ENCODE measurements around the gene KRT83.

KRT83 gene

DNA sequence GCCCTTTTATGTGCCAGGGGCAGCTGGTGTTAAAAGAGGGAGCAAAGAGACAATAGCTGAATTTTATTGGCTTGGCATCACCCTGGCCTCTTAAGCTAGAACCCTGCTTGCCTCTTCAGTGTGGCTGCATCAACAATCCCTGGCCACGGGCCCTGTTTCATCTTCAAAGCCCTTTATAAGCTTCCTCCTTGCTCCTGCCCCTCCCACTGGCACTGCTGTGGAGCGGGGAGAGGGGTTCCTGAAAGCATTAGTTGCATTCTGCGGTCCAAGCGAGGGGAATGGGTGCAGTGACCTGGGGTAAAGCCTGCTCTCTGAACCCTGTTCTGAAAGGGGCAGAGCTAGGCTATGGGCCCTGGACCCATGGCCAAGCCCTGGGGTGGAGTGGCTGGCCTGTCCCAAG, 220 bp upstream of the KRT83 start:
- Histone ChIP-seq H2AFZ (ENCODE audit: low read length) (no peak overlapping the region), H3K27ac (ENCODE audit: low read length) (no peak overlapping the region), H3K4me3 (ENCODE audit: low read length) (no peak overlapping the region), H4K20me1 (ENCODE audit: insufficient read depth, low read length) (no peaks in the 10 kb centered on the region), H3K9me3 (replicated peaks; ENCODE audit: insufficient read depth, low read length) (no peaks in the 10 kb centered on the region), H3K4me2 (ENCODE audit: low read depth, low read length) (no peak overlapping the region), H3K36me3 (replicated peaks; ENCODE audit: insufficient read depth, low read length) (no peaks in the 10 kb centered on the region), H3F3A (ENCODE audit: insufficient read depth, low read length) (no peaks in the 10 kb centered on the region), H3K4me1 (ENCODE audit: low read length) (no peaks in the 10 kb centered on the region), H3K9ac (ENCODE audit: low read length) (no peak overlapping the region), H3K79me2 (ENCODE audit: low read length) (no peaks in the 10 kb centered on the region), H3K27me3 (replicated peaks; ENCODE audit: insufficient read depth, low read length) (peaks cover 80% of the 10 kb centered on the region), H3K9me2 (replicated peaks; ENCODE audit: insufficient read depth, low read length) (no peaks in the 10 kb centered on the region)
- TF ChIP-seq CTCF (IDR thresholded peaks at IDR 0.05; ENCODE audit: low read length) (no peak), EZH2phosphoT487 (IDR thresholded peaks at IDR 0.05; ENCODE audit: low read length) (no peak), EZH2 (optimal IDR thresholded peaks at IDR 0.05; ENCODE audit: low read depth, low read length) (no peak)
- DNase-seq, result no peak

- Histone ChIP-seq H3K9me3 (replicated peaks; ENCODE audit: insufficient read depth, low read length) (no peaks in the 10 kb centered on the region), H3K79me2 (ENCODE audit: low read length) (no peaks in the 10 kb centered on the region), H2AFZ (ENCODE audit: low read length) (no peak overlapping the region), H3K27ac (ENCODE audit: low read length) (no peak overlapping the region), H4K20me1 (ENCODE audit: insufficient read depth, low read length) (no peaks in the 10 kb centered on the region), H3K9ac (ENCODE audit: low read length) (no peak overlapping the region), H3F3A (ENCODE audit: insufficient read depth, low read length) (no peaks in the 10 kb centered on the region), H3K27me3 (replicated peaks; ENCODE audit: insufficient read depth, low read length) (peaks cover 82% of the 10 kb centered on the region), H3K9me2 (replicated peaks; ENCODE audit: insufficient read depth, low read length) (no peaks in the 10 kb centered on the region), H3K4me3 (ENCODE audit: low read length) (no peak overlapping the region), H3K4me2 (ENCODE audit: low read depth, low read length) (no peak overlapping the region), H3K36me3 (replicated peaks; ENCODE audit: insufficient read depth, low read length) (no peaks in the 10 kb centered on the region), H3K4me1 (ENCODE audit: low read length) (no peaks in the 10 kb centered on the region)
- TF ChIP-seq CTCF (IDR thresholded peaks at IDR 0.05; ENCODE audit: low read length) (0 out of 2 replicates have a peak, but pooled peaks have one; percentile 5), EZH2phosphoT487 (IDR thresholded peaks at IDR 0.05; ENCODE audit: low read length) (no peak), EZH2 (optimal IDR thresholded peaks at IDR 0.05; ENCODE audit: low read depth, low read length) (no peak)
- DNase-seq, result peak; percentile 39
Measured at GRCh38 chr12:52319097-52319496, 2.1 kb downstream of the KRT83 start.

- Histone ChIP-seq H2AFZ (ENCODE audit: low read length) (no peak overlapping the region), H3K36me3 (replicated peaks; ENCODE audit: insufficient read depth, low read length) (no peaks in the 10 kb centered on the region), H3K4me3 (ENCODE audit: low read length) (no peak overlapping the region), H3K27me3 (replicated peaks; ENCODE audit: insufficient read depth, low read length) (peaks cover 85% of the 10 kb centered on the region), H3K4me2 (ENCODE audit: low read depth, low read length) (no peak overlapping the region), H3K27ac (ENCODE audit: low read length) (no peak overlapping the region), H3K4me1 (ENCODE audit: low read length) (no peaks in the 10 kb centered on the region), H3K9ac (ENCODE audit: low read length) (no peak overlapping the region), H4K20me1 (ENCODE audit: insufficient read depth, low read length) (no peaks in the 10 kb centered on the region), H3K79me2 (ENCODE audit: low read length) (no peaks in the 10 kb centered on the region), H3K9me2 (replicated peaks; ENCODE audit: insufficient read depth, low read length) (no peaks in the 10 kb centered on the region), H3F3A (ENCODE audit: insufficient read depth, low read length) (no peaks in the 10 kb centered on the region), H3K9me3 (replicated peaks; ENCODE audit: insufficient read depth, low read length) (no peaks in the 10 kb centered on the region)
- TF ChIP-seq CTCF (IDR thresholded peaks at IDR 0.05; ENCODE audit: low read length) (no peak), EZH2 (optimal IDR thresholded peaks at IDR 0.05; ENCODE audit: low read depth, low read length) (no peak), EZH2phosphoT487 (IDR thresholded peaks at IDR 0.05; ENCODE audit: low read length) (no peak)
- no peak for DNase-seq
Measured at GRCh38 chr12:52318241-52318990, 2.8 kb downstream of the KRT83 start.
